HEK293 (cell line): Measurements from ENCODE around the gene CDK3.

Source experiments
- CTCF ChIA-PET: fragments of 350-600 bp; formaldehyde crosslinking; extraction: SDS; loops from one replicate; lab custom pipeline; 2021; ENCODE audit warnings: antibody characterized with exemption; lab: Yijun Ruan, JAX
- POLR2A ChIA-PET: fragments of 300-600 bp; formaldehyde crosslinking; extraction: SDS; loops from one replicate; lab custom pipeline; 2020; ENCODE audit warnings: antibody characterized with exemption, inconsistent platforms; lab: Yijun Ruan, JAX
- H3K27ac ChIP-seq: fragments of 200-500 bp; sonication (Bioruptor generic); 2 replicates; pipeline ENCODE4 v1.5.1; 2014; ENCODE audit warnings: low read depth, low read length, control low read depth, inconsistent platforms; ENCODE audit errors: extremely low read depth
- H3K36me3 ChIP-seq, 2 experiments: fragments of 200-500 bp in 1 of 2; sonication (Bioruptor generic) in 1 of 2; 1 replicate in 1 of 2; 2 replicates in 1 of 2; pipeline ENCODE4 v1.5.1; 2014 to 2017; ENCODE audit warnings: inconsistent platforms in 2 of 2, low read length in 2 of 2; ENCODE audit not compliant: control insufficient read depth in 2 of 2, insufficient read depth in 1 of 2
- H3K4me1 ChIP-seq: fragments of 200-500 bp; sonication (Bioruptor generic); 2 replicates; pipeline ENCODE4 v1.5.1; 2014; ENCODE audit warnings: mild to moderate bottlenecking, low read length, inconsistent platforms; ENCODE audit not compliant: control insufficient read depth, insufficient read depth
- H3K4me3 ChIP-seq: 2 replicates; pipeline ENCODE4 v1.5.1; 2011; ENCODE audit warnings: low read depth, mild to moderate bottlenecking, control low read depth, low read length, moderate library complexity
- H3K9me3 ChIP-seq: fragments of 200-500 bp; sonication (Bioruptor generic); 2 replicates; pipeline ENCODE4 v1.5.1; 2014; ENCODE audit warnings: low read depth, low read length, inconsistent platforms; ENCODE audit not compliant: control insufficient read depth, insufficient read depth
- ELK4 ChIP-seq: IDR thresholded peaks from 2 replicates; pipeline ENCODE4 v1.6.1; 2011; ENCODE audit warnings: mild to moderate bottlenecking, low read depth, low read length, borderline replicate concordance
- GLIS1 ChIP-seq: fragments of 450-650 bp; formaldehyde crosslinking; IDR thresholded peaks from 2 replicates; pipeline ENCODE4 v1.5.1; 2016; ENCODE audit warnings: missing biosample characterization, missing genetic modification characterization
- KLF1 ChIP-seq: fragments of 450-650 bp; formaldehyde crosslinking; IDR thresholded peaks from 2 replicates; pipeline ENCODE4 v1.5.1; 2016; ENCODE audit warnings: missing biosample characterization, missing genetic modification characterization
- KLF17 ChIP-seq: fragments of 450-650 bp; formaldehyde crosslinking; IDR thresholded peaks from 2 replicates; pipeline ENCODE4 v1.5.1; 2016; ENCODE audit warnings: missing biosample characterization, missing genetic modification characterization
- KLF7 ChIP-seq: fragments of 450-650 bp; formaldehyde crosslinking; IDR thresholded peaks from 2 replicates; pipeline ENCODE4 v1.5.1; 2016; ENCODE audit warnings: missing biosample characterization, missing genetic modification characterization, borderline replicate concordance
- KLF9 ChIP-seq: fragments of 450-650 bp; formaldehyde crosslinking; IDR thresholded peaks from 2 replicates; pipeline ENCODE4 v1.5.1; 2016; ENCODE audit warnings: missing biosample characterization, missing genetic modification characterization, low read depth
- PRDM6 ChIP-seq: fragments of 450-650 bp; formaldehyde crosslinking; IDR thresholded peaks from 2 replicates; pipeline ENCODE4 v1.5.1; 2017; ENCODE audit warnings: missing biosample characterization, missing genetic modification characterization
- SP7 ChIP-seq: fragments of 450-650 bp; formaldehyde crosslinking; IDR thresholded peaks from 2 replicates; pipeline ENCODE4 v1.5.1; 2016; ENCODE audit warnings: missing biosample characterization, missing genetic modification characterization
- WT1 ChIP-seq: fragments of 450-650 bp; formaldehyde crosslinking; IDR thresholded peaks from 2 replicates; pipeline ENCODE4 v1.5.1; 2016; ENCODE audit warnings: missing biosample characterization, missing genetic modification characterization
- YY2 ChIP-seq: fragments of 450-650 bp; formaldehyde crosslinking; IDR thresholded peaks from 2 replicates; pipeline ENCODE4 v1.5.1; 2016; ENCODE audit warnings: missing biosample characterization, missing genetic modification characterization
- ZBTB10 ChIP-seq: fragments of 450-650 bp; formaldehyde crosslinking; IDR thresholded peaks from 2 replicates; pipeline ENCODE4 v1.5.1; 2016; ENCODE audit warnings: missing biosample characterization, missing genetic modification characterization
- ZIC2 ChIP-seq: fragments of 450-650 bp; formaldehyde crosslinking; IDR thresholded peaks from 2 replicates; pipeline ENCODE4 v1.5.1; 2016; ENCODE audit warnings: missing biosample characterization, missing genetic modification characterization
- ZNF24 ChIP-seq: fragments of 450-650 bp; formaldehyde crosslinking; IDR thresholded peaks from 2 replicates; pipeline ENCODE4 v1.5.1; 2016; ENCODE audit warnings: missing biosample characterization, missing genetic modification characterization
- ZNF501 ChIP-seq: fragments of 450-650 bp; formaldehyde crosslinking; IDR thresholded peaks from 2 replicates; pipeline ENCODE4 v1.5.1; 2016; ENCODE audit warnings: missing biosample characterization, missing genetic modification characterization
- ZNF513 ChIP-seq: fragments of 450-650 bp; IDR thresholded peaks from 2 replicates; pipeline ENCODE4 v1.5.1; 2018; ENCODE audit warnings: missing biosample characterization, missing genetic modification characterization
- ZNF544 ChIP-seq: fragments of 450-650 bp; formaldehyde crosslinking; IDR thresholded peaks from 2 replicates; pipeline ENCODE4 v1.5.0; 2017; ENCODE audit warnings: missing biosample characterization, missing genetic modification characterization
- ZNF596 ChIP-seq: fragments of 450-650 bp; IDR thresholded peaks from 2 replicates; pipeline ENCODE4 v1.5.0; 2018; ENCODE audit warnings: missing biosample characterization, mild to moderate bottlenecking, missing genetic modification characterization, moderate library complexity
- ZNF600 ChIP-seq: fragments of 450-650 bp; formaldehyde crosslinking; IDR thresholded peaks from 2 replicates; pipeline ENCODE4 v1.5.1; 2016; ENCODE audit warnings: missing biosample characterization, missing genetic modification characterization
- ZNF639 ChIP-seq: fragments of 450-650 bp; formaldehyde crosslinking; IDR thresholded peaks from 2 replicates; pipeline ENCODE4 v1.5.1; 2016; ENCODE audit warnings: missing biosample characterization, missing genetic modification characterization
- ZNF660 ChIP-seq: fragments of 450-650 bp; IDR thresholded peaks from 2 replicates; pipeline ENCODE4 v1.5.1; 2018; ENCODE audit warnings: missing biosample characterization, mild to moderate bottlenecking, missing genetic modification characterization
- ZNF670 ChIP-seq: fragments of 450-650 bp; formaldehyde crosslinking; IDR thresholded peaks from 2 replicates; pipeline ENCODE4 v1.5.1; 2016; ENCODE audit warnings: missing biosample characterization, missing genetic modification characterization, low read depth
- ZNF692 ChIP-seq: fragments of 450-650 bp; formaldehyde crosslinking; IDR thresholded peaks from 2 replicates; pipeline ENCODE4 v1.5.1; 2016; ENCODE audit warnings: missing biosample characterization, missing genetic modification characterization
- ZNF707 ChIP-seq: fragments of 450-650 bp; formaldehyde crosslinking; IDR thresholded peaks from 2 replicates; pipeline ENCODE4 v1.5.1; 2016; ENCODE audit warnings: missing biosample characterization, missing genetic modification characterization
- ZNF768 ChIP-seq: fragments of 450-650 bp; formaldehyde crosslinking; IDR thresholded peaks from 2 replicates; pipeline ENCODE4 v1.5.1; 2018; ENCODE audit warnings: missing biosample characterization, mild to moderate bottlenecking, missing genetic modification characterization
- ZNF830 ChIP-seq: fragments of 450-650 bp; IDR thresholded peaks from 2 replicates; pipeline ENCODE4 v1.5.0; 2018; ENCODE audit warnings: missing biosample characterization, missing genetic modification characterization, low read depth, mild to moderate bottlenecking, moderate library complexity
- ZNF837 ChIP-seq: fragments of 450-650 bp; formaldehyde crosslinking; IDR thresholded peaks from 2 replicates; pipeline ENCODE4 v1.5.1; 2016; ENCODE audit warnings: missing biosample characterization, missing genetic modification characterization

CDK3 gene

GRCh38 chr17:75978938-75979704, 21.5 kb upstream of the CDK3 start, which contains the start of the genes ACOX1 and TEN1:
Gene ACOX1 (minus strand): TSS chr17:75979166. CDS start chr17:75979073, 93 bp downstream.
Gene TEN1 (plus strand): TSS chr17:75979240. CDS start chr17:75986193, 6,953 bp downstream.
- no peaks in the 10 kb centered on the region for H3K9me3 ChIP-seq
- H3K27ac ChIP-seq, result peak within 1 kb of the TSS; percentile 96
- POLR2A ChIA-PET, result interaction anchor here (0.5 to 1.9 kb wide), 17 partner anchors 8 to 688 kb away, joined by 3 to 17 read pairs (median 4); partner anchors contain the start of genes FBF1, SRP68, TRIM65 and WBP2
- CTCF ChIA-PET, result interaction anchor here (0.5 to 1.6 kb wide), 5 partner anchors 24 to 1362 kb away, joined by 3 to 6 read pairs (median 4); no protein-coding TSS in a partner anchor
- H3K36me3 ChIP-seq, result peaks cover 8 to 18% of the 10 kb centered on the region in 2 experiments; a peak in 2 of 3 replicates
- peaks cover 24% of the 10 kb centered on the region for H3K4me1 ChIP-seq
- peak within 1 kb of the TSS; percentile 77 for H3K4me3 ChIP-seq
- 0 out of 2 replicates have a peak, but pooled peaks have one; percentile 45 for TF ChIP-seq ZNF24 (tag by site-specific recombination)
- TF ChIP-seq ZNF768 (tag by site-specific recombination), result no peak
- TF ChIP-seq ZNF670 (tag by site-specific recombination), result no peak
- TF ChIP-seq KLF1 (tag by site-specific recombination), result peak; percentile 80
- peak; percentile 90 for TF ChIP-seq KLF17 (tag by site-specific recombination)
- no peak for TF ChIP-seq YY2 (tag by site-specific recombination)
- TF ChIP-seq KLF9 (tag by site-specific recombination), result peak; percentile 88
- peak; percentile 74; the same call in 1 of the 2 replicates for TF ChIP-seq ELK4
- peak; percentile 44 for TF ChIP-seq ZNF600 (tag by site-specific recombination)
- TF ChIP-seq ZNF544 (tag by site-specific recombination), result no peak
- peak; percentile 85 for TF ChIP-seq WT1 (tag by site-specific recombination)
- peak; percentile 45; the same call in 1 of the 2 replicates for TF ChIP-seq ZNF660 (tag by site-specific recombination)
- TF ChIP-seq ZNF639 (tag by site-specific recombination), result peak; percentile 61; the same call in 1 of the 2 replicates
- peak; percentile 54; the same call in 1 of the 2 replicates for TF ChIP-seq GLIS1
- 0 out of 2 replicates have a peak, but pooled peaks have one; percentile 22 for TF ChIP-seq ZNF692 (tag by site-specific recombination)
- no peak for TF ChIP-seq ZNF830
- TF ChIP-seq ZNF501 (tag by site-specific recombination), result peak; percentile 59; the same call in 1 of the 2 replicates
- no peak for TF ChIP-seq ZNF837 (tag by site-specific recombination)
- peak; percentile 13; the same call in 1 of the 2 replicates for TF ChIP-seq ZIC2 (tag by site-specific recombination)
- no peak; the same call in none of the 2 replicates for TF ChIP-seq KLF7 (tag by site-specific recombination)
- TF ChIP-seq PRDM6 (tag by site-specific recombination), result no peak; the same call in 1 of the 2 replicates
- TF ChIP-seq ZNF707 (tag by site-specific recombination), result no peak
- TF ChIP-seq ZNF596, result no peak
- TF ChIP-seq ZBTB10 (tag by site-specific recombination), result peak; percentile 88
- no peak; the same call in 1 of the 2 replicates for TF ChIP-seq ZNF513
- peak; percentile 83; the same call in 1 of the 2 replicates for TF ChIP-seq SP7 (tag by site-specific recombination)
